GM12878 (cell line): ENCODE data around the gene GDE1. TPM values are rescaled to one million over a fixed set of nuclear protein-coding genes. Genes with fewer than 3 reads are reported as not detected.

ENCODE experiments used
- ATAC-seq: fragments of 200-7000 bp; cut with Tn5 transposase; 3 replicates; pipeline ENCODE4 v1.9.1; 2020; ENCODE audit warnings: mild to moderate bottlenecking, moderate library complexity
- BruUV-seq: library from RNA; stranded (reverse); fragments of 400-500 nt; replicated peaks from 2 replicates; lab custom pipeline; 2021; lab: Mats Ljungman, UMichigan
- CTCF ChIA-PET: fragments of 300-600 bp; sonication (Branson Sonifier 250); formaldehyde crosslinking; extraction: SDS; loops from one replicate; lab custom pipeline; 2021; ENCODE audit warnings: inconsistent platforms; lab: Yijun Ruan, JAX
- POLR2A ChIA-PET: fragments of 350-600 bp; formaldehyde crosslinking; extraction: SDS; loops from one replicate; lab custom pipeline; 2021; ENCODE audit warnings: inconsistent platforms; lab: Charles Lee
- RAD21 ChIA-PET: fragments of 300-600 bp; sonication (Branson Sonifier 250); formaldehyde crosslinking; loops from one replicate; lab custom pipeline; 2023; ENCODE audit warnings: antibody characterized with exemption; ENCODE audit not compliant: unreplicated experiment; lab: Charles Lee
- SMC1A ChIA-PET: fragments of 300-600 bp; sonication (Branson Sonifier 250); formaldehyde crosslinking; loops from one replicate; lab custom pipeline; 2023; ENCODE audit not compliant: unreplicated experiment, uncharacterized antibody; lab: Charles Lee
- DNase-seq: peaks from one replicate; pipeline ENCODE4 v3.0.0-alpha.2; 2011; ENCODE audit warnings: low read depth, low spot score
- FAIRE-seq: peaks from 3 replicates; lab custom pipeline; 2011; peaks lifted over from hg19 to GRCh38; lab: Jason Lieb, UNC
- H2AFZ ChIP-seq: 2 replicates; pipeline ENCODE4 v1.6.0; 2011; ENCODE audit warnings: low read depth, low read length, control low read depth; ENCODE audit not compliant: control insufficient read depth
- H3K27ac ChIP-seq: 2 replicates; pipeline ENCODE4 v1.5.1; 2011; ENCODE audit warnings: control low read depth; ENCODE audit not compliant: control insufficient read depth, insufficient read depth
- H3K27me3 ChIP-seq, 2 experiments: replicated peaks in 1 of 2; 2 replicates each; pipeline versions ENCODE4 v1.6.0 to v1.6.1; 2011; ENCODE audit warnings: low read length in 1 of 2; ENCODE audit not compliant: control insufficient read depth in 2 of 2, insufficient read depth in 2 of 2
- H3K36me3 ChIP-seq, 2 experiments: 2 replicates each; pipeline ENCODE4 v1.5.1; 2011; ENCODE audit warnings: low read length in 1 of 2; ENCODE audit not compliant: control insufficient read depth in 2 of 2, insufficient read depth in 2 of 2
- H3K4me1 ChIP-seq: 2 replicates; pipeline ENCODE4 v1.6.1; 2011; ENCODE audit warnings: mild to moderate bottlenecking, low read length, moderate library complexity, mixed read lengths; ENCODE audit not compliant: control insufficient read depth, insufficient read depth
- H3K4me2 ChIP-seq: 2 replicates; pipeline ENCODE4 v1.6.0; 2011; ENCODE audit warnings: control low read depth; ENCODE audit not compliant: control insufficient read depth, insufficient read depth
- H3K4me3 ChIP-seq: fragments of 200-600 bp; sonication (generic); 2 replicates; pipeline ENCODE4 v1.5.1; 2016
- H3K79me2 ChIP-seq: 2 replicates; pipeline ENCODE4 v1.6.0; 2011; ENCODE audit warnings: low read length; ENCODE audit not compliant: control insufficient read depth, insufficient read depth
- H3K9ac ChIP-seq: 2 replicates; pipeline ENCODE4 v1.8.0; 2011; ENCODE audit warnings: low read length, control low read depth, mixed read lengths; ENCODE audit not compliant: control insufficient read depth, insufficient read depth
- H3K9me3 ChIP-seq: replicated peaks from 3 replicates; pipeline ENCODE4 v1.5.1; 2011; ENCODE audit warnings: mild to moderate bottlenecking, low read length; ENCODE audit not compliant: control insufficient read depth, insufficient read depth
- H4K20me1 ChIP-seq: 2 replicates; pipeline ENCODE4 v1.6.0; 2011; ENCODE audit not compliant: control insufficient read depth, insufficient read depth
- ASH2L ChIP-seq: fragments of 300-600, 200-600 bp; sonication (generic); IDR thresholded peaks from 2 replicates; pipeline ENCODE4 v1.6.1; 2017; ENCODE audit warnings: low read depth, mild to moderate bottlenecking, borderline replicate concordance
- ATF3 ChIP-seq: IDR thresholded peaks from 2 replicates; pipeline ENCODE4 v1.6.1; 2011; ENCODE audit warnings: low read depth, mild to moderate bottlenecking, low read length, moderate library complexity, borderline replicate concordance; ENCODE audit errors: extremely low read depth
- CBFB ChIP-seq: IDR thresholded peaks from 2 replicates; pipeline ENCODE4 v1.6.1; 2016; ENCODE audit warnings: antibody characterized with exemption, low read depth
- CHD4 ChIP-seq: fragments of 200-600 bp; sonication (generic); IDR thresholded peaks from 2 replicates; pipeline ENCODE4 v1.6.1; 2016; ENCODE audit warnings: mild to moderate bottlenecking
- EGR1 ChIP-seq, 2 experiments: IDR thresholded peaks; 1 replicate in 1 of 2; 2 replicates in 1 of 2; pipeline ENCODE4 v1.6.1; 2011 to 2012; ENCODE audit warnings: low read depth in 2 of 2, low read length in 2 of 2, borderline replicate concordance in 1 of 2, mild to moderate bottlenecking in 1 of 2, moderate library complexity in 1 of 2
- FOXM1 ChIP-seq: IDR thresholded peaks from 2 replicates; pipeline ENCODE4 v1.6.1; 2012; ENCODE audit warnings: low read depth, mild to moderate bottlenecking, inconsistent platforms, low read length, moderate library complexity
- GATAD2B ChIP-seq: fragments of 450-650 bp; conservative IDR thresholded peaks from 2 replicates; pipeline ENCODE4 v1.6.1; 2017; ENCODE audit warnings: low read depth, mild to moderate bottlenecking, moderate library complexity
- HDAC2 ChIP-seq: fragments of 200-600 bp; sonication (generic); IDR thresholded peaks from 2 replicates; pipeline ENCODE4 v1.6.1; 2017
- JUND ChIP-seq: IDR thresholded peaks from 2 replicates; pipeline ENCODE4 v1.6.1; 2012; ENCODE audit warnings: low read depth, mild to moderate bottlenecking, low read length, improper control_type of control experiment, moderate library complexity
- MEF2A ChIP-seq: IDR thresholded peaks from 2 replicates; pipeline ENCODE4 v1.6.1; 2011; ENCODE audit warnings: low read depth, mild to moderate bottlenecking, low read length, moderate library complexity; ENCODE audit not compliant: insufficient read depth
- MYC ChIP-seq: IDR thresholded peaks from 2 replicates; pipeline ENCODE4 v1.6.1; 2011; ENCODE audit warnings: mild to moderate bottlenecking, low read length, moderate library complexity, inconsistent platforms; ENCODE audit not compliant: insufficient read depth, insufficient replicate concordance, insufficient read length, severe bottlenecking
- NR2F1 ChIP-seq: fragments of 450-650 bp; conservative IDR thresholded peaks from 2 replicates; pipeline ENCODE4 v1.6.1; 2017; ENCODE audit warnings: mild to moderate bottlenecking
- PAX8 ChIP-seq: fragments of 450-650 bp; IDR thresholded peaks from 2 replicates; pipeline ENCODE4 v1.6.1; 2017; ENCODE audit warnings: mild to moderate bottlenecking, moderate library complexity
- PML ChIP-seq: IDR thresholded peaks from 2 replicates; pipeline ENCODE4 v1.6.1; 2012; ENCODE audit warnings: low read length, inconsistent platforms
- POLR2A ChIP-seq: IDR thresholded peaks from 2 replicates; pipeline ENCODE4 v1.6.1; 2011; ENCODE audit warnings: low read depth, mild to moderate bottlenecking, low read length
- RFX5 ChIP-seq: IDR thresholded peaks from 2 replicates; pipeline ENCODE4 v1.6.1; 2011; ENCODE audit warnings: low read depth, low read length, improper control_type of control experiment
- SIX5 ChIP-seq: IDR thresholded peaks from 2 replicates; pipeline ENCODE4 v1.6.1; 2011; ENCODE audit warnings: mild to moderate bottlenecking, low read depth, low read length, moderate library complexity; ENCODE audit not compliant: severe bottlenecking
- SREBF1 ChIP-seq: IDR thresholded peaks from 2 replicates; pipeline ENCODE4 v1.6.1; 2012; ENCODE audit warnings: mild to moderate bottlenecking, low read length
- STAT3 ChIP-seq: IDR thresholded peaks from 2 replicates; pipeline ENCODE4 v1.6.1; 2011; ENCODE audit warnings: low read depth, low read length, improper control_type of control experiment
- ZZZ3 ChIP-seq: IDR thresholded peaks from 2 replicates; pipeline ENCODE4 v1.6.1; 2011; ENCODE audit warnings: low read depth; ENCODE audit not compliant: control insufficient read depth, insufficient read length
- WGBS: methylation state at CpG from one replicate; pipeline ENCODE4 v1.1.6; 2016; ENCODE audit warnings: low lambda C conversion rate; ENCODE audit not compliant: insufficient replicate concordance, insufficient coverage; ENCODE audit errors: missing lambda C conversion rate; 5-methylcytosine and 5-hydroxymethylcytosine counted together
- in situ Hi-C: fragments of 300-500 bp; cut with MboI; formaldehyde crosslinking; loops from 9 replicates; pipeline ENCODE4 v1.14.3; 2018; ENCODE audit warnings: mixed read lengths
- intact Hi-C: fragments of 100-400 bp; cut with micrococcal nuclease; formaldehyde crosslinking; loops from one replicate; pipeline ENCODE4 v1.14.2; 2022; ENCODE audit not compliant: unreplicated experiment
- polyA plus RNA-seq, 11 experiments: library from polyadenylated mRNA; depleted of rRNA in 4 of 11; unstranded in 6 of 11; stranded (reverse) in 5 of 11; fragments of >200 nt; fragmentation: Nextera tagmentation in 4 of 11; fragmentation: Illumina TruSeq in 1 of 11; extraction: Ambion mirVana in 4 of 11; extraction: Trizol in 1 of 11; gene quantifications; 1 replicate in 1 of 11; 2 replicates in 10 of 11; pipeline versions ENCODE4 v1.2.1 to v1.2.3, GENCODE V29; 2011 to 2016; ENCODE audit warnings: inconsistent platforms in 2 of 11, missing spikeins in 2 of 11, low read depth in 1 of 11
- total RNA-seq, 4 experiments: library from RNA; depleted of rRNA in 3 of 4; stranded (reverse); fragments of >200 nt in 3 of 4; fragmentation: Illumina TruSeq in 1 of 4; extraction: Trizol in 1 of 4; gene quantifications; 2 replicates each; pipeline versions ENCODE4 v1.2.1 to v1.2.3, GENCODE V29; 2013 to 2021

The GDE1 gene
- total and polyA plus RNA-seq, 10 of the 15 experiments (the other 5 are each of a cell fraction or from before 2014, with no cell fraction given), result 14.8 to 31.8 (median 21.0) TPM

- Histone ChIP-seq H3K9me3 (no peaks in the 10 kb centered on the region), H3K79me2 (no peaks in the 10 kb centered on the region), H3K4me1 (no peaks in the 10 kb centered on the region), H3K36me3 (no peaks in the 10 kb centered on the region), H3K4me3 (no peak overlapping the region), H3K4me2 (no peak overlapping the region), H3K27ac (no peak overlapping the region), H2AFZ (no peak overlapping the region), H3K9ac (no peak overlapping the region), H4K20me1 (no peaks in the 10 kb centered on the region), H3K27me3 (no peaks in the 10 kb centered on the region)
- TF ChIP-seq STAT3 (no peak), GATAD2B (no peak), SIX5 (no peak), CBFB (no peak), CHD4 (no peak), SREBF1 (no peak)
- WGBS, result 40% methylated on average over 1 of the region's 1 CpG
- no peak for FAIRE-seq
- ATAC-seq, result no peak
- in situ Hi-C loops (no loop called here), intact Hi-C loops (no loop called here)
- BruUV-seq, result no TSS peak
- ChIA-PET RAD21 (interaction anchor here (0.7 kb wide), 1 partner anchor 8 kb away, joined by 3 read pairs; no protein-coding TSS in a partner anchor), POLR2A (no interaction called here), CTCF (interaction anchor here (1.4 kb wide), 1 partner anchor 24 kb away, joined by 4 read pairs; no protein-coding TSS in a partner anchor), SMC1A (no interaction called here)
- no peak for DNase-seq
Measured at GRCh38 chr16:19478505-19478904, 43.4 kb downstream of the GDE1 start.

- FAIRE-seq (no peak), ATAC-seq (no peak), DNase-seq (no peak)
- Histone ChIP-seq H3K9me3 (no peaks in the 10 kb centered on the region), H3K79me2 (no peaks in the 10 kb centered on the region), H3K4me2 (no peak overlapping the region), H2AFZ (no peak overlapping the region), H4K20me1 (no peaks in the 10 kb centered on the region), H3K27ac (no peak overlapping the region), H3K36me3 (no peaks in the 10 kb centered on the region), H3K27me3 (no peaks in the 10 kb centered on the region), H3K9ac (no peak overlapping the region), H3K4me3 (no peak overlapping the region), H3K4me1 (no peaks in the 10 kb centered on the region)
- TF ChIP-seq MYC (no peak), PAX8 (no peak), SIX5 (no peak), ATF3 (no peak), ZZZ3 (no peak), EGR1 (IDR thresholded peaks at IDR 0.05; ENCODE audit: borderline replicate concordance in 1 of 2, low read depth in 2 of 2, low read length in 2 of 2) (no peak), HDAC2 (no peak), ASH2L (no peak), POLR2A (no peak), JUND (no peak), FOXM1 (no peak), CHD4 (no peak), NR2F1 (no peak), RFX5 (no peak), PML (no peak), MEF2A (no peak)
- ChIA-PET RAD21 (no interaction called here), CTCF (no interaction called here), SMC1A (no interaction called here), POLR2A (no interaction called here)
- no TSS peak for BruUV-seq
- intact Hi-C loops, result no loop called here
- in situ Hi-C loops, result no loop called here
- 37% methylated on average over 5 of the region's 5 CpGs for WGBS
Measured at GRCh38 chr16:19474617-19475016, 47.3 kb downstream of the GDE1 start.
